Stimulated activated naive CD8-positive, alpha-beta T cell treated with anti-CD3 and anti-CD28 coated beads, Interleukin-15, Interleukin-2, amounts not matched to agents 100 ng/mL and 50 ng/mL, for 24 hours (primary cell): ENCODE measurements around the gene GAS6.

Experiments
- H3K27ac Mint-ChIP-seq: one replicate; pipeline ENCODE4 v1.8.0; 2021; ENCODE audit warnings: mild to moderate bottlenecking, mixed read lengths
- H3K27me3 Mint-ChIP-seq: one replicate; pipeline ENCODE4 v1.8.0; 2021; ENCODE audit warnings: mixed read lengths
- H3K36me3 Mint-ChIP-seq: one replicate; pipeline ENCODE4 v1.8.0; 2021; ENCODE audit warnings: low read depth, mixed read lengths
- H3K4me1 Mint-ChIP-seq: one replicate; pipeline ENCODE4 v1.8.0; 2021; ENCODE audit warnings: low read depth, mixed read lengths
- H3K4me3 Mint-ChIP-seq: one replicate; pipeline ENCODE4 v1.8.0; 2021; ENCODE audit warnings: mild to moderate bottlenecking, mixed read lengths
- H3K9me3 Mint-ChIP-seq: one replicate; pipeline ENCODE4 v1.8.0; 2021; ENCODE audit warnings: mixed read lengths

Gene GAS6

DNA sequence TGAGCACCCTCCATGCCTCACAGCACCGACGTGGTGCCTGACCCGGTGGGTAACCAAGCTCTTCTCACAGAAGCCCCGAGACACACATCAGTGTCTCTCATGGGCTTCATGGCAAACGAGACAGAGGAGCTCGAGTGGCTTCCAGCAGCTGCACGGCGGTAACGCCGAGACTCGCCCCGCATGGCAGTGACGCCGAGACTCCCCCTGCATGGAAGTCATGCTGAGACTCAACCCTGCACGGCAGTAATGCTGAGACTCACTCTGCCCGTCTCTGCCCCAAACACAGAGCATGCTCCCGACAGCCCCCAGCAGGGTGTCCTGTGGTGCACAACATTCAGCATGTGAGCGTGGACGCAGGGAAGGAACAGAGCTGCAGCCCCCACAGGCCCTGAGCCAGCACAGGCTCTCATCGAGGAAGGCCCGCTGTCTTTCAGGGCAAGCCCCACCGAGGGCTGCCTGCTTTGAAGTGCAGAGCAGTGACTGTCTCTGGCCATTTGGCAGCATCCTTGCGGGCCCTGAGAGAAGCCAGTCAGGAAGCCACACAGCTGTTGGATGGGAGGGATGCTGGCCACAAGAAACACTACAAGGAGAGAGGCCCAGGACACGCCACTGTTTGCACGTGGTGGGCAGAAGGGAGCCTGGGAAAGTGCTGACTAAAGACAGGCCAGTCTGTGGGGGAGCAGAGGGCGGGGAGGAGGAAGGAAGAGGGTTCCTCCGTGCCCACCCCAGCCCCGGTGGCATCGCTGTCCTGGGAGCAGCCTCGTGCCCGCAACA lies 9.5 kb downstream of the GAS6 start:
- H3K27ac Mint-ChIP-seq = no peak overlapping the region
- H3K27me3 Mint-ChIP-seq = peaks cover 7% of the 10 kb centered on the region
- H3K9me3 Mint-ChIP-seq = peaks cover 6% of the 10 kb centered on the region
- no peaks in the 10 kb centered on the region for H3K36me3 Mint-ChIP-seq
- H3K4me1 Mint-ChIP-seq = peaks cover 12% of the 10 kb centered on the region
- H3K4me3 Mint-ChIP-seq = no peak overlapping the region

GRCh38 chr13:113853518-113854237 lies 10.2 kb downstream of the GAS6 start:
- Mint-ChIP-seq H3K27ac (no peak overlapping the region), H3K9me3 (no peaks in the 10 kb centered on the region), H3K4me1 (peaks cover 12% of the 10 kb centered on the region), H3K4me3 (no peak overlapping the region), H3K27me3 (peaks cover 7% of the 10 kb centered on the region), H3K36me3 (no peaks in the 10 kb centered on the region)

- Mint-ChIP-seq H3K4me3 (no peak overlapping the region), H3K36me3 (no peaks in the 10 kb centered on the region), H3K4me1 (peaks cover 12% of the 10 kb centered on the region), H3K27ac (no peak overlapping the region), H3K9me3 (no peaks in the 10 kb centered on the region), H3K27me3 (peaks cover 7% of the 10 kb centered on the region)
These were observed 11.0 kb downstream of the GAS6 start for GRCh38 chr13:113852536-113853517.

GRCh38 chr13:113851826-113852535 lies 11.9 kb downstream of the GAS6 start:
- H3K4me3 Mint-ChIP-seq = no peak overlapping the region
- H3K36me3 Mint-ChIP-seq = no peaks in the 10 kb centered on the region
- no peaks in the 10 kb centered on the region for H3K9me3 Mint-ChIP-seq
- no peak overlapping the region for H3K27ac Mint-ChIP-seq
- peaks cover 15% of the 10 kb centered on the region for H3K4me1 Mint-ChIP-seq
- H3K27me3 Mint-ChIP-seq = peaks cover 7% of the 10 kb centered on the region

DNA sequence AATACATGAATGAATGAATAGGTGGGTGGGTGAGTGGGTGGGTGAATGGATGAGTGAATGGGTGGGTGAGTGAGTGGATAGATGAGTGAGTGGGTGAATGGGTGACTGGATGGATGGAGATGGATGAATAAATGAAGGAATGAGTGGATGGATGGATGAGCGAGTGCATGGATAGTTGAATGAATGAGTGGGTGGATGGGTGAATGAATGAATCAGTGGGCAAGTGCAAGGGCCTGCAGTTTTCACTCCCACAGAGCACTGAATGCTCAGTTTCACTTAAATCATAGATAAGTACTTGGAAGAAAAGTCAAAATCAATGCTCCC lies 12.4 kb downstream of the GAS6 start:
- Mint-ChIP-seq H3K27me3 (peaks cover 7% of the 10 kb centered on the region), H3K36me3 (no peaks in the 10 kb centered on the region), H3K27ac (no peak overlapping the region), H3K9me3 (no peaks in the 10 kb centered on the region), H3K4me3 (no peak overlapping the region), H3K4me1 (peaks cover 20% of the 10 kb centered on the region)

GRCh38 chr13:113850722-113851479 lies 13.0 kb downstream of the GAS6 start:
- H3K4me1 Mint-ChIP-seq = peaks cover 26% of the 10 kb centered on the region
- H3K9me3 Mint-ChIP-seq = no peaks in the 10 kb centered on the region
- H3K36me3 Mint-ChIP-seq = no peaks in the 10 kb centered on the region
- H3K27me3 Mint-ChIP-seq = peaks cover 9% of the 10 kb centered on the region
- H3K27ac Mint-ChIP-seq = no peak overlapping the region
- H3K4me3 Mint-ChIP-seq = no peak overlapping the region

DNA sequence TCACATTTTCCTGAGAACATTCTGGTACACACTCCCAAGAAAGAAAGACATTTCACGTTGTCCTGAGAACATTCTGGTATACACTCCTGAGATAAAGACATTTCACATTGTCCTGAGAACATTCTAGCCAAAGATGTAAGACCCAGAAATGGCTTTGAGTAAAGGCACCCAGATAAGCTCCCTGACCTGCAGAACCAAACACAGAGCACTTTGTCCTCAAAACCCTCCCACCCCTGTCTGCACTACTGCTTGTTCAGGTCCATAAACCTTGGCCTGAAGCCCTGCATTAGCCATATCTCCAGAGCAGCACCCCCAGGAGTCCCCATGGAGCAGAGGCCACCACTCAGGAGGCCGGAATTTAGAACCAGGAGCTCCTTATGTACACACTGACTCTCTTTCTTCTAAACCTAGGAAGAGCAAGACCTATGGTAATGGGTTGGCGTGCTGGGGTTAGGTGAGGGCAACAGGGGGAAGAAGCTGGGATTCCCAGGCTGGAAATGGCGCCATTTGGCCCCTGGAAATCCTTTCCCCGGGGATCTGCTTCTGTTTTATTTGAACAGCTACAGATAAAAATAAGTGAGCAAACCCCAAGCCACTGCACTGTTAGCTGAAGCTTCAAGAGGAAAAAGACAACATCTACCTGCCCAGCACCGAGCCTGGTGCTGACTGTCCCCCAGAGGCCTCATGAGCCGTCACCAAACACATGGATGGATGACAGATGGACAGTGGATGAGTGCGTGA lies 13.7 kb downstream of the GAS6 start:
- Mint-ChIP-seq H3K36me3 (no peaks in the 10 kb centered on the region), H3K27ac (no peak overlapping the region), H3K4me3 (no peak overlapping the region), H3K9me3 (no peaks in the 10 kb centered on the region), H3K4me1 (peaks cover 33% of the 10 kb centered on the region), H3K27me3 (peaks cover 12% of the 10 kb centered on the region)

DNA sequence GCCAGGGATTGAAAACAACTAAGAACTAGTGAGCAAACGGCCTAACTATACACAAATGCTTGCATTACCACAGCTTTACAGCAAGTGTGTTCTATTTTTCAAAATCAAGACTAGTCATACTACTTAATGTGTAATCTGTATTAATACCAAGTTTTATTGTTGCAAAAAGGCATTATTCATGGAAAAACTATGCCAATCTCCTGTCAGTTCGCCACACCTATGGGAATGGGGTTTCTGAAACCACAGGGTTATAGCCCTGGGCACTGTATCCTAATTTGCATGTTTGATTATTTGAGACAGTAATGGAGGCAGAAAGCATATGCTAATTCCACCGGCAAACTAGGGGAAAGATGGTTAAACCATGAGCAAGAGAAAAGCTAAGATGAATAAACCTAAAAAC lies 14.3 kb downstream of the GAS6 start:
- Mint-ChIP-seq H3K9me3 (no peaks in the 10 kb centered on the region), H3K27me3 (peaks cover 12% of the 10 kb centered on the region), H3K27ac (no peak overlapping the region), H3K4me3 (no peak overlapping the region), H3K36me3 (no peaks in the 10 kb centered on the region), H3K4me1 (peaks cover 34% of the 10 kb centered on the region)

GRCh38 chr13:113848431-113849260 lies 15.2 kb downstream of the GAS6 start:
- Mint-ChIP-seq H3K9me3 (no peaks in the 10 kb centered on the region), H3K4me1 (peaks cover 29% of the 10 kb centered on the region), H3K27ac (no peak overlapping the region), H3K27me3 (peaks cover 12% of the 10 kb centered on the region), H3K4me3 (no peak overlapping the region), H3K36me3 (no peaks in the 10 kb centered on the region)

- no peak overlapping the region for H3K27ac Mint-ChIP-seq
- H3K4me3 Mint-ChIP-seq = no peak overlapping the region
- peaks cover 7% of the 10 kb centered on the region for H3K27me3 Mint-ChIP-seq
These were observed 15.9 kb downstream of the GAS6 start for GRCh38 chr13:113848020-113848419.

GRCh38 chr13:113846636-113847318 lies 17.1 kb downstream of the GAS6 start:
- no peaks in the 10 kb centered on the region for H3K36me3 Mint-ChIP-seq
- no peak overlapping the region for H3K27ac Mint-ChIP-seq
- H3K27me3 Mint-ChIP-seq = peaks cover 7% of the 10 kb centered on the region
- H3K4me1 Mint-ChIP-seq = peaks cover 30% of the 10 kb centered on the region
- H3K9me3 Mint-ChIP-seq = peaks cover 3% of the 10 kb centered on the region
- no peak overlapping the region for H3K4me3 Mint-ChIP-seq

More at GRCh38 chr13:113848020-113848419, 15.9 kb downstream of the GAS6 start:
- Mint-ChIP-seq H3K36me3 (no peaks in the 10 kb centered on the region), H3K9me3 (no peaks in the 10 kb centered on the region), H3K4me1 (peaks cover 28% of the 10 kb centered on the region)
